Erythroblast (primary cell): ENCODE measurements around the gene HOXA7.

Experiments
- DNase-seq, 2 experiments: peaks; one replicate each; lab custom pipeline; 2025; lab: John Stamatoyannopoulos, UW
- GATA1 ChIP-seq: IDR thresholded peaks from 2 replicates; pipeline ENCODE4 v1.6.1; 2011; ENCODE audit warnings: low read depth, mild to moderate bottlenecking, control low read depth, low read length, moderate library complexity
- POLR2A ChIP-seq: IDR thresholded peaks from 2 replicates; pipeline ENCODE4 v1.6.1; 2011; ENCODE audit warnings: mild to moderate bottlenecking, low read length

Gene HOXA7

GRCh38 chr7:27133409-27134231 is 22.9 kb downstream of the HOXA7 start:
- DNase-seq, result no peak
- TF ChIP-seq POLR2A (no peak), GATA1 (no peak)

- TF ChIP-seq POLR2A, result no peak
- no peak for TF ChIP-seq GATA1
- DNase-seq, result no peak
Measured at GRCh38 chr7:27132978-27133377, 23.5 kb downstream of the HOXA7 start.

DNA sequence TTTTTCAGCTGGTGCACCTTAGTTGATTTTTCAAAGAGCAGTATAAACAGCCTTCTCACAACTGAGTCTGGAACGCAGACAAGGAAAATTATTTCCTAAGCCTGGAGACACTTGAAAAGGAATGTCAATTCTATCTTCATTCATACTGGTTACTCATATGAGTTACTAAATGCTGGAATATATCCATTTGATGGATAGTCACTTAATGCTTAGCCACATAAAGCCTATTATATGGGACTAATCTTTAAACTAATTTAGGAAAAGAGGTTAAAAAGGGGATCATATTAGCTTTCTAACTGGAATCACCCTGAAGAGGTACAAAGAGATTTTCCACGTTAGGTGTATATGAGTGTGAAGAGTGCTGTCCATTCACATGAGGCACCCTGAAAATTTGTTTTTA is 24.3 kb downstream of the HOXA7 start:
- TF ChIP-seq POLR2A, result no peak
- TF ChIP-seq GATA1, result no peak
- no peak for DNase-seq

- DNase-seq, result no peak
- TF ChIP-seq POLR2A, result no peak
- TF ChIP-seq GATA1, result no peak
Measured at GRCh38 chr7:27131390-27131819, 25.1 kb downstream of the HOXA7 start.

GRCh38 chr7:27130540-27131389 is 25.7 kb downstream of the HOXA7 start, which contains the start of gene HOXA4:
HOXA4 (minus strand) TSS chr7:27130757; CDS start chr7:27130733, 24 bp downstream.
- TF ChIP-seq GATA1, result no peak
- TF ChIP-seq POLR2A, result peak; percentile 17
- DNase-seq, result peak; percentile 86 to 88

DNA sequence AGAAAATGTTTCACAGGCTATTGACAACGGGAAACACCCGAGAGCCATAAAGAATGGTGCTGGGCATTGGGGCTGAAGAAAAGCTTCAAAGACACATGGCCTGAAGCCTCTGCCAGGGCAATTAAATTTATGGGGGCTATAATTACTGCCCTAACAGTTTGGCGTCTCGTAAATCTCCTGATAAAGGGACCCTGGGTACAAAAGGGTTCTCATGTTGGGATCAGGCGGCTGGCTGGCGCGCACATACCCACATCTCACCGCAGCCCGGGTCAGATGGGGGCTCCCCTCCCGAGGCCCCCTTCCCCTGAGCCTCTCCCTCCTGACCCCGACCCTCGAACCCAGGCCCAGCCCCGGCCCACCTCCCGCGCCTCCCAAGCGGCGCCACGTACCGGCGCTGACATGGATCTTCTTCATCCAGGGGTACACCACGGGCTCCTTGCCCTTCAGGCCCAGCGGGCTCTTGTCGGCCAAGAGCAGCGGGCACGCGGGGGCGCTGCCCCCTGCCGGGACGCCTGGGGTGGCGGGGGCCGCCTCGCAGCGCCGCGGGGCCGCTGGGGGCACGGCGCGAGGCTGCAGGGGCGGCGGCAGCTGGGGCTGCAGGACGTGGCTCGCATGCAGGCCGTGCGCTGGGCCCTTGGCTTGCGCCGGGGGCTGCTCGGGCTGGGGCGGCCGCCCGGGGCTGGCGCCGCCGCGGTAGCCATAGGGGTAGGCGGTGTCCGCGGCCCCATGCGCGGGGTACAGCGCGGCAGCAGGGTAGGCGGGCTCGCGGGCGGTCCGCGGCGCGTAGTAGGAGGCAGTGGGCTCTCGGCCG is 26.5 kb downstream of the HOXA7 start:
- TF ChIP-seq GATA1 (no peak), POLR2A (no peak)

GRCh38 chr7:27128776-27129728 is 27.4 kb downstream of the HOXA7 start:
- DNase-seq, result no peak
- TF ChIP-seq POLR2A, result no peak
- TF ChIP-seq GATA1, result no peak

More for the DNA sequence above, 26.5 kb downstream of the HOXA7 start:
- peak; percentile 29 to 34 for DNase-seq

DNA sequence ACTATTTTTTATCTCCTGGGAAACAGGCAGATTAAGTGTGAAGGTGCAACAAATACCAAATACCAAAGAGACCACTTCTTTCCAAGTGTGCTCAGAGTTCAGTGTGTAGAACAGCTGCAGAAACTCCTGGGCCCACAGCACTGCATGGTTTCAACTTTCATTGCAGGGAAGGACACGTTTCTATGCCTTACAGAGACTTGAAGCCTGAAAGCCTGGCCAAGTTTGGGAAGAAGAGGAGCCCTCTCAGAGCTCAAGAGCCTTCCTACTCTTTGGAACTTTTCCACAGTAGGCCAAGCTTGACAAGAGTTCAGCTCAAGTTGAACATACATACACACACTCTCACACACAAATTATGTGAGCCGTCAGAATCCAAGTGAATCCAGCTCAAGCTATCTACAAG is 28.4 kb downstream of the HOXA7 start:
- DNase-seq, result no peak
- TF ChIP-seq GATA1, result no peak
- TF ChIP-seq POLR2A, result no peak

GRCh38 chr7:27126596-27127327 is 29.7 kb downstream of the HOXA7 start:
- no peak for DNase-seq
- TF ChIP-seq GATA1 (no peak), POLR2A (no peak)

GRCh38 chr7:27125986-27126394 is 30.5 kb downstream of the HOXA7 start:
- DNase-seq, result no peak
- no peak for TF ChIP-seq POLR2A
- no peak for TF ChIP-seq GATA1

DNA sequence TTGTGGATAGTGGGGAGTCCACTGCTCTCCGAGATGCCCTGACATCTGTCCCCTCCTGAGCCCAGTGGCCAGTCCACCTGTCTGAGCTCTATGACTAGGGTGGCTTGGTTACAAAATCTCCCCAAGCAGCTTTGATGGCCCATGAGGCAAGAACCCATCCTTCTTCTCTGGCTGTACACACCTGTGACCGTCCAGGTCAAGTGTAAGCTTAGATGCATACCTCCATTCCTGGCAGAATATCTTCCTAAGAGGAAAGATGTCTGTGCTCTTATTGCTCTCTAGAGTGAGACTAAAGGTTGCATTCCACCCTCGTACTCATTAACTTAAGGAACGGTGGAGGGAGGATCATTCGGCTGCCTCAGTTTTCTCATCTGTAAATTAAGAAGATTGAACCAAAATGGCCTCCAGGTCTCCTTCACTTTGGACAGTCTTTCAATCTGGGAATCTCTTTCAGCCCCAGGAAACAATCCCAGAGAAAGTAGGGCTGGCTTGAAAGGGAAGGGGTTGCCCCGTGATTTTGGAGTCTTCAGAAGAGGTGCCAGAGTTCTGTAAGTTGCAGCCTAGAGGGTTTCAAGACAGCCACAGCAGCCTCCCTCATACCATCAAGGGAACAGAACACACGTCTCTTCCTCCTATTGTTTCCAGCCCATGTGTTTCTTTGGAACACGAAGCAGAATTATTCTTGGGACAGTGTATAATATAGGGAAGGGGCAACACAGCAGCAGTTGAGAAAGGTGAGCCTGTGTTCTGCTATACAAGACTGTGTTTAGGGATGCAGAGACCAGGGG is 31.4 kb downstream of the HOXA7 start:
- DNase-seq, result no peak
- TF ChIP-seq GATA1 (no peak), POLR2A (no peak)
